HG03439 (cell line): ENCODE measurements around the gene TBC1D20.
"Not testable (repeated sequence)": the region's sequence is repeated elsewhere in the genome, so short reads cannot be mapped to it uniquely, and the experiment has no call there.

ENCODE experiments used
- ATAC-seq: cut with Tn5 transposase; IDR thresholded peaks from one replicate; pipeline ENCODE4 v1.9.1; 2021; ENCODE audit warnings: mild to moderate bottlenecking, moderate library complexity; ENCODE audit not compliant: unreplicated experiment

The TBC1D20 gene

GRCh38 chr20:402898-403581 is 59.3 kb downstream of the TBC1D20 start:
- no peak for ATAC-seq

- no peak for ATAC-seq
Measured at GRCh38 chr20:402496-402885, 59.8 kb downstream of the TBC1D20 start.

- no peak for ATAC-seq
Measured at GRCh38 chr20:401682-402495, 60.4 kb downstream of the TBC1D20 start.

GRCh38 chr20:400454-401275 is 61.7 kb downstream of the TBC1D20 start:
- ATAC-seq: no peak

- no peak for ATAC-seq
Measured at GRCh38 chr20:400128-400453, 62.2 kb downstream of the TBC1D20 start.

- ATAC-seq: no peak
Measured at GRCh38 chr20:399182-399707, 63.1 kb downstream of the TBC1D20 start.

- ATAC-seq: no peak
Measured at GRCh38 chr20:397432-398237, 64.7 kb downstream of the TBC1D20 start.

GRCh38 chr20:396619-397431 is 65.5 kb downstream of the TBC1D20 start:
- ATAC-seq: no peak

GRCh38 chr20:396252-396618 is 66.1 kb downstream of the TBC1D20 start:
- no peak for ATAC-seq

- ATAC-seq: not testable (repeated sequence)
Measured at GRCh38 chr20:393296-393695, 69.0 kb downstream of the TBC1D20 start.

- no peak for ATAC-seq
Measured at GRCh38 chr20:391041-391711, 71.2 kb downstream of the TBC1D20 start.

- no peak for ATAC-seq
Measured at GRCh38 chr20:389220-389619, 73.1 kb downstream of the TBC1D20 start.

- no peak for ATAC-seq
Measured at GRCh38 chr20:388034-388994, 74.0 kb downstream of the TBC1D20 start.

- no peak for ATAC-seq
Measured at GRCh38 chr20:387520-387919, 74.8 kb downstream of the TBC1D20 start.

GRCh38 chr20:386634-387033 is 75.7 kb downstream of the TBC1D20 start:
- ATAC-seq: not testable (repeated sequence)
